ENCODE results near the gene FAM25C. TPM values are rescaled to one million over a fixed set of nuclear protein-coding genes. Genes with fewer than 3 reads are reported as not detected.
"Not testable (repeated sequence)": the region's sequence is repeated elsewhere in the genome, so short reads cannot be mapped to it uniquely, and the experiment has no call there.

FAM25C gene
- polyA plus RNA-seq, 1 donor from 2014 or later: not detected

GRCh38 chr10:47970047-47970446 lies 29.5 kb downstream of the FAM25C start:
- H3K9me3 Mint-ChIP-seq, H3K4me3 Mint-ChIP-seq: not testable (repeated sequence)

GRCh38 chr10:47968988-47969387 lies 30.6 kb downstream of the FAM25C start:
- H3K4me1 Mint-ChIP-seq, H3K36me3 Mint-ChIP-seq, H3K27me3 Mint-ChIP-seq, H3K27ac Mint-ChIP-seq, H3K4me3 Mint-ChIP-seq, H3K9me3 Mint-ChIP-seq: not testable (repeated sequence)

More at GRCh38 chr10:47970047-47970446, 29.5 kb downstream of the FAM25C start:
- not testable (repeated sequence) for H3K4me1 Mint-ChIP-seq, H3K36me3 Mint-ChIP-seq, H3K27ac Mint-ChIP-seq, H3K27me3 Mint-ChIP-seq

GRCh38 chr10:47964280-47965063 lies 35.1 kb downstream of the FAM25C start:
- H3K9me3 Mint-ChIP-seq, H3K4me3 Mint-ChIP-seq, H3K36me3 Mint-ChIP-seq, H3K4me1 Mint-ChIP-seq, H3K27ac Mint-ChIP-seq, H3K27me3 Mint-ChIP-seq: not testable (repeated sequence)

- H3K36me3 Mint-ChIP-seq, H3K27ac Mint-ChIP-seq, H3K4me3 Mint-ChIP-seq, H3K9me3 Mint-ChIP-seq, H3K4me1 Mint-ChIP-seq, H3K27me3 Mint-ChIP-seq: not testable (repeated sequence)
These were observed 36.8 kb downstream of the FAM25C start for GRCh38 chr10:47962785-47963184.

- not testable (repeated sequence) for H3K27ac Mint-ChIP-seq, H3K36me3 Mint-ChIP-seq, H3K4me1 Mint-ChIP-seq
These were observed 38.9 kb downstream of the FAM25C start for GRCh38 chr10:47960699-47961098.

GRCh38 chr10:47959677-47960076 lies 39.9 kb downstream of the FAM25C start:
- not testable (repeated sequence) for H3K4me1 Mint-ChIP-seq, H3K27ac Mint-ChIP-seq, H3K4me3 Mint-ChIP-seq, H3K27me3 Mint-ChIP-seq, H3K9me3 Mint-ChIP-seq, H3K36me3 Mint-ChIP-seq

More at GRCh38 chr10:47960699-47961098, 38.9 kb downstream of the FAM25C start:
- H3K4me3 Mint-ChIP-seq, H3K9me3 Mint-ChIP-seq, H3K27me3 Mint-ChIP-seq: not testable (repeated sequence)

- H3K9me3 Mint-ChIP-seq, H3K4me3 Mint-ChIP-seq, H3K27ac Mint-ChIP-seq, H3K4me1 Mint-ChIP-seq, H3K27me3 Mint-ChIP-seq, H3K36me3 Mint-ChIP-seq: not testable (repeated sequence)
These were observed 42.4 kb downstream of the FAM25C start for GRCh38 chr10:47957158-47957557.

GRCh38 chr10:47947424-47947823 lies 52.2 kb downstream of the FAM25C start:
- not testable (repeated sequence) for H3K36me3 Mint-ChIP-seq

More at GRCh38 chr10:47947424-47947823, 52.2 kb downstream of the FAM25C start:
- not testable (repeated sequence) for H3K9me3 Mint-ChIP-seq, H3K4me1 Mint-ChIP-seq, H3K27ac Mint-ChIP-seq, H3K27me3 Mint-ChIP-seq, H3K4me3 Mint-ChIP-seq

Other genes with a start within 250 kb of the FAM25C start
- not detected for gene SYT15B, start 236.2 kb downstream of the FAM25C start, polyA plus RNA-seq
- gene NPY4R2, start 81.1 kb downstream of the FAM25C start, polyA plus RNA-seq: not detected